Endothelial cell of umbilical vein (primary cell): ENCODE data around the gene MEN1.
A peak's percentile ranks its signal among the peaks of the same experiment; 100 is the strongest.

ENCODE experiments used
- CTCF ChIP-seq, 2 donors: IDR thresholded peaks; 1 replicate in 1 of 2; 2 replicates in 1 of 2; pipeline ENCODE4 v1.5.1; 2011; ENCODE audit warnings: low read length in 2 of 2, mild to moderate bottlenecking in 2 of 2, moderate library complexity in 2 of 2, control low read depth in 1 of 2, inconsistent platforms in 1 of 2, low read depth in 1 of 2; ENCODE audit not compliant: insufficient read depth in 1 of 2; ENCODE audit errors: extremely low read depth in 1 of 2
- EZH2 ChIP-seq: IDR thresholded peaks from 2 replicates; pipeline ENCODE4 v1.6.1; 2012; ENCODE audit warnings: borderline replicate concordance, low read depth, mild to moderate bottlenecking, moderate library complexity, low read length, inconsistent platforms; ENCODE audit not compliant: severe bottlenecking
- FOS ChIP-seq: IDR thresholded peaks from 2 replicates; pipeline ENCODE4 v1.6.1; 2011; ENCODE audit warnings: mild to moderate bottlenecking, low read length, moderate library complexity, borderline replicate concordance; ENCODE audit not compliant: insufficient read depth
- JUN ChIP-seq: IDR thresholded peaks from 2 replicates; pipeline ENCODE4 v1.6.1; 2011; ENCODE audit warnings: borderline replicate concordance, low read depth; ENCODE audit not compliant: insufficient read length, insufficient read depth
- MAX ChIP-seq: IDR thresholded peaks from 2 replicates; pipeline ENCODE4 v1.6.1; 2011; ENCODE audit not compliant: insufficient read depth, insufficient read length
- MYC ChIP-seq: IDR thresholded peaks from one replicate; pipeline ENCODE4 v1.6.1; 2011; ENCODE audit warnings: mild to moderate bottlenecking, low read depth, low read length
- POLR2A ChIP-seq: IDR thresholded peaks from 2 replicates; pipeline ENCODE4 v1.6.1; 2012; ENCODE audit warnings: low read depth, mild to moderate bottlenecking, control low read depth, low read length
- POLR2AphosphoS5 ChIP-seq: IDR thresholded peaks from 2 replicates; pipeline ENCODE4 v1.6.1; 2012; ENCODE audit warnings: low read depth, mild to moderate bottlenecking, control low read depth, low read length, moderate library complexity; ENCODE audit not compliant: insufficient read depth

- TF ChIP-seq CTCF (IDR thresholded peaks at IDR 0.05; ENCODE audit: extremely low read depth in 1 of 2, insufficient read depth in 1 of 2, low read depth in 1 of 2, low read length in 2 of 2) (no peak), MAX (no peak), EZH2 (no peak), FOS (no peak), POLR2AphosphoS5 (peak; percentile 9), POLR2A (no peak), JUN (no peak), MYC (no peak)
These were observed 46.8 kb downstream of the MEN1 start for GRCh38 chr11:64763526-64764039.
